D721Med (cell line): ENCODE data around the gene STARD10.
"Not testable (repeated sequence)": the region's sequence is repeated elsewhere in the genome, so short reads cannot be mapped to it uniquely, and the experiment has no call there.

Experiments
- DNase-seq: peaks from one replicate; pipeline ENCODE4 v3.0.0; 2011; ENCODE audit warnings: low spot score; ENCODE audit not compliant: insufficient read length
- FAIRE-seq: peaks from 2 replicates; lab custom pipeline; 2011; peaks lifted over from hg19 to GRCh38; lab: Jason Lieb, UNC
- CTCF ChIP-seq: IDR thresholded peaks from 2 replicates; pipeline ENCODE4 v1.5.1; 2012; ENCODE audit warnings: mild to moderate bottlenecking, control low read depth; ENCODE audit not compliant: insufficient read depth; ENCODE audit errors: missing control alignments

The STARD10 gene

GRCh38 chr11:72829884-72830533 is 36.2 kb upstream of the STARD10 start:
- TF ChIP-seq CTCF, result no peak
- no peak for FAIRE-seq
- DNase-seq, result no peak

GRCh38 chr11:72829178-72829577 is 35.3 kb upstream of the STARD10 start:
- no peak for DNase-seq
- no peak for FAIRE-seq
- no peak for TF ChIP-seq CTCF

DNA sequence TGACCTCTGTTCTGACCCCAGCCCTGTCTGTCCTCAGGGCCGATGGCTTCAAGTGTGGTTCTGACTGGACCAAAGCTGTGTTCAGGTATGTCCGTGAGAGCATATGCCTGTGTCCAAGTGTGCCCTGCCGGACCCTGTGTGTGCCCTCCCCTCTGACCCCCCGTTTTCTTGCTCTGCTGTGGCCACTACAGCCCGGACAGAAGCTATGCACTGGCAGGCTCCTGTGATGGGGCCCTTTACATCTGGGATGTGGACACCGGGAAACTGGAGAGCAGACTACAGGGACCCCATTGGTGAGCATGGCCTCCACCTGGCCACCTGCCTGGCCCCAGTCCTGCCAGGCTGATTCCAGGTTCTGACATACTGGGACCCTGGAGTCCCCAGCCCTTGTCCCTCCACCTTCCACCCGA is 34.9 kb upstream of the STARD10 start:
- no peak for DNase-seq
- no peak for FAIRE-seq
- no peak for TF ChIP-seq CTCF

- no peak for FAIRE-seq
- TF ChIP-seq CTCF, result no peak
- DNase-seq, result no peak
Observed at GRCh38 chr11:72828081-72828567, 34.3 kb upstream of the STARD10 start.

DNA sequence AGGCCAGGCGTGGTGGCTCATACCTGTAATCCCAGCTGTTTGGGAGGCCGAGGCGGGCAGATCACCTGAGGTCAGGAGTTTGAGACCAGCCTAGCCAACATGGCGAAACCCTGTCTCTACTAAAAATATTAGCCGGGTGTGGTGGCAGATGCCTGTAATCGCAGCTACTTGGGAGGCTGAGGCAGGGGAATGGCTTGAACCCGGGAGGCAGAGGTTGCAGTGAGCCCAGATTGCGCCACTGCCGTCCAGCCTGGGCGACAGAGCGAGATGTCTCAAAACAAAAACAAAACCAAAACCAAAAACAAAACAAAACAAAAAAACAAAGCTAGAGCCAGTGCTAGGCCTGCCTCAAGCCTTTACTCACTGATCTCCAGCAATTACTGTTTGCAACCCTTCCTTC is 33.8 kb upstream of the STARD10 start:
- DNase-seq, FAIRE-seq: not testable (repeated sequence)

DNA sequence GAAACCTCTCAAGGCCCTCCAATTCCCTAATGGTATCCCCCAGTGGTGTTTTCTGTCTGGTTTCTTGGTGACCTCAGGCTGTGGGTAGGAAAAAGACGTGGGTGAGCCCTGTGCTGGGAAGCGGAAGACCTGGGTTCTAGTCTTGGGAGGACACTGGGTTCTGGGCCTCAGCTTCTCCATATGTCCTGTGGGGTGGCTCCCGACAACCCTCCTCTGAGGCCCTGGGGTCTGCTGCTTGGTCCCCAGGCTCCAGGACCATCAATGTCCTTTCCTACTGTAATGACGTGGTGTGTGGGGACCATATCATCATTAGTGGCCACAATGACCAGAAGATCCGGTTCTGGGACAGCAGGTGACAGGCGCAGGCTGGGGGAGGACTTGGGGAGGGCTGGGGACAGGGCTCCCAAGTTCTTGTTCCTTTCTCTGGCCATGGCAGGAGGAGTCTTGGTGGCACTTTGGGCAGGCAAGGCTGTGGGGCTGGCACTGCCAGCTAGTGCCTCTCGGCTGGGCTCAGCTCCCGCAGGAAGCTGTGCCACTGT is 33.2 kb upstream of the STARD10 start:
- DNase-seq (no peak), FAIRE-seq (no peak)
- TF ChIP-seq CTCF, result no peak

DNA sequence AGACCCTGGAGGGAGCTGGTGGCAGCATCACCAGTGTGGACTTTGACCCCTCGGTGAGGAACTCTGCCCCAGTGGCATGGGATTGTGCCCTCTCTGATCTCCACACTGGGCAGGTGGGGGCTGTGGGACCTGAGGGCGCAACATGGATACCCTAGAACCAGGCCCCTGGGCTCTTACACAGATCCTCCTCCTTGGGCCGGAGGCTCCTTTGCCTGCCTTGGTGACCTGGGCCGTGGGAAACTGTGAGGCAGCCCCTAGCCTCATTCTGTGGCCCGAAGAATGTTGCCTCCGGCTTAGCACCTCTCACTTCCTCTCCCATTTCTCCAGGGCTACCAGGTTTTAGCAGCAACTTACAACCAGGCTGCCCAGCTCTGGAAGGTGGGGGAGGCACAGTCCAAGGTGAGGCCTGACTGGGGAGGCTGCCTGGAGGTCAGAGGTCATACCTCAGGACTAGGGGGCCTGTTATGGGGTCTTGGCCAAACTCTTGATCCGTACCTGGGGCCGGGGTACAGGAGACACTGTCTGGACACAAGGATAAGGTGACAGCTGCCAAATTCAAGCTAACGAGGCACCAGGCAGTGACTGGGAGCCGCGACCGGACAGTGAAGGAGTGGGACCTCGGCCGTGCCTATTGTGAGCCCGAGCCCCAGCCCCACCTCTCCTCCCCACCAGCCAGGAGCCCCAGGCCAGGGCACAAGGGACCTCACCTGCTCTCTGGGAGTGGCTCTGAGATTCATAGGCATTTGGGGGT is 32.5 kb upstream of the STARD10 start:
- FAIRE-seq, result no peak
- DNase-seq, result no peak
- no peak for TF ChIP-seq CTCF
